ENCODE results near the gene ULK2. TPM values are rescaled to one million over a fixed set of nuclear protein-coding genes. Genes with fewer than 3 reads are reported as not detected.

ULK2 gene
- total RNA-seq: 29.8 to 33.5 TPM (median 29.8 TPM) in 3 replicates
- long read RNA-seq, full-length matches to known transcripts: 5 of 12 reads
- long read RNA-seq, partial matches to known transcripts: 6 of 12 reads
- long read RNA-seq, other reads (novel, unspliced or antisense): 1 of 12 reads

- TF ChIP-seq, protein P1, sequence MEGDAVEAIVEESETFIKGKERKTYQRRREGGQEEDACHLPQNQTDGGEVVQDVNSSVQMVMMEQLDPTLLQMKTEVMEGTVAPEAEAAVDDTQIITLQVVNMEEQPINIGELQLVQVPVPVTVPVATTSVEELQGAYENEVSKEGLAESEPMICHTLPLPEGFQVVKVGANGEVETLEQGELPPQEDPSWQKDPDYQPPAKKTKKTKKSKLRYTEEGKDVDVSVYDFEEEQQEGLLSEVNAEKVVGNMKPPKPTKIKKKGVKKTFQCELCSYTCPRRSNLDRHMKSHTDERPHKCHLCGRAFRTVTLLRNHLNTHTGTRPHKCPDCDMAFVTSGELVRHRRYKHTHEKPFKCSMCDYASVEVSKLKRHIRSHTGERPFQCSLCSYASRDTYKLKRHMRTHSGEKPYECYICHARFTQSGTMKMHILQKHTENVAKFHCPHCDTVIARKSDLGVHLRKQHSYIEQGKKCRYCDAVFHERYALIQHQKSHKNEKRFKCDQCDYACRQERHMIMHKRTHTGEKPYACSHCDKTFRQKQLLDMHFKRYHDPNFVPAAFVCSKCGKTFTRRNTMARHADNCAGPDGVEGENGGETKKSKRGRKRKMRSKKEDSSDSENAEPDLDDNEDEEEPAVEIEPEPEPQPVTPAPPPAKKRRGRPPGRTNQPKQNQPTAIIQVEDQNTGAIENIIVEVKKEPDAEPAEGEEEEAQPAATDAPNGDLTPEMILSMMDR (IDR thresholded peaks at IDR 0.05): no peak
- H3K4me1 Mint-ChIP-seq (ENCODE audit: low read depth): peaks cover 17% of the 10 kb centered on the region
- peaks cover 6% of the 10 kb centered on the region for H3K36me3 Mint-ChIP-seq (ENCODE audit: low read depth)
- no peak for DNase-seq (ENCODE audit: low spot score)
- H3K27ac Mint-ChIP-seq (ENCODE audit: unreplicated experiment): peak within 1 kb of the TSS; percentile 74
- no peaks in the 10 kb centered on the region for H3K27me3 Mint-ChIP-seq (ENCODE audit: low read depth)
- peak within 1 kb of the TSS; percentile 86 for H3K4me3 Mint-ChIP-seq (ENCODE audit: unreplicated experiment)
- H3K9me3 Mint-ChIP-seq (ENCODE audit: low read depth): no peaks in the 10 kb centered on the region
Observed at GRCh38 chr17:19867329-19868078, at the start of gene ULK2. TSS of gene ULK2 (minus strand) at chr17:19867936. CDS start at chr17:19867417, 519 bp downstream.

- Mint-ChIP-seq H3K27ac (ENCODE audit: unreplicated experiment) (no peak overlapping the region), H3K36me3 (ENCODE audit: low read depth) (peaks cover 23% of the 10 kb centered on the region)
- TF ChIP-seq, protein P1 (IDR thresholded peaks at IDR 0.05): no peak
Observed at GRCh38 chr17:19915245-19915978, 47.7 kb upstream of the ULK2 start.

GRCh38 chr17:19911033-19911432 lies 43.3 kb upstream of the ULK2 start:
- DNase-seq (ENCODE audit: low spot score): no peak
- no peaks in the 10 kb centered on the region for H3K9me3 Mint-ChIP-seq (ENCODE audit: low read depth)
- H3K4me1 Mint-ChIP-seq (ENCODE audit: low read depth): peaks cover 3% of the 10 kb centered on the region
- H3K27me3 Mint-ChIP-seq (ENCODE audit: low read depth): no peaks in the 10 kb centered on the region
- no peak overlapping the region for H3K27ac Mint-ChIP-seq (ENCODE audit: unreplicated experiment)
- TF ChIP-seq, protein P1 (IDR thresholded peaks at IDR 0.05): no peak
- H3K4me3 Mint-ChIP-seq (ENCODE audit: unreplicated experiment): no peak overlapping the region
- peaks cover 22% of the 10 kb centered on the region for H3K36me3 Mint-ChIP-seq (ENCODE audit: low read depth)

More at GRCh38 chr17:19915245-19915978, 47.7 kb upstream of the ULK2 start:
- no peaks in the 10 kb centered on the region for H3K9me3 Mint-ChIP-seq (ENCODE audit: low read depth)
- H3K4me1 Mint-ChIP-seq (ENCODE audit: low read depth): peaks cover 3% of the 10 kb centered on the region
- no peak for DNase-seq (ENCODE audit: low spot score)
- H3K27me3 Mint-ChIP-seq (ENCODE audit: low read depth): no peaks in the 10 kb centered on the region
- H3K4me3 Mint-ChIP-seq (ENCODE audit: unreplicated experiment): no peak overlapping the region

- Mint-ChIP-seq H3K36me3 (ENCODE audit: low read depth) (peaks cover 23% of the 10 kb centered on the region), H3K9me3 (ENCODE audit: low read depth) (no peaks in the 10 kb centered on the region), H3K27me3 (ENCODE audit: low read depth) (no peaks in the 10 kb centered on the region), H3K4me1 (ENCODE audit: low read depth) (no peaks in the 10 kb centered on the region), H3K4me3 (ENCODE audit: unreplicated experiment) (no peak overlapping the region), H3K27ac (ENCODE audit: unreplicated experiment) (no peak overlapping the region)
- DNase-seq (ENCODE audit: low spot score): no peak
- TF ChIP-seq, protein P1 (IDR thresholded peaks at IDR 0.05): no peak
Observed at GRCh38 chr17:19909139-19909538, 41.4 kb upstream of the ULK2 start.

- Mint-ChIP-seq H3K27ac (ENCODE audit: unreplicated experiment) (no peak overlapping the region), H3K4me1 (ENCODE audit: low read depth) (peaks cover 4% of the 10 kb centered on the region), H3K27me3 (ENCODE audit: low read depth) (no peaks in the 10 kb centered on the region), H3K36me3 (ENCODE audit: low read depth) (peaks cover 24% of the 10 kb centered on the region), H3K9me3 (ENCODE audit: low read depth) (no peaks in the 10 kb centered on the region), H3K4me3 (ENCODE audit: unreplicated experiment) (no peak overlapping the region)
- DNase-seq (ENCODE audit: low spot score): no peak
- TF ChIP-seq, protein P1 (IDR thresholded peaks at IDR 0.05): no peak
Observed at GRCh38 chr17:19905502-19905901, 37.8 kb upstream of the ULK2 start.
